K562 (cell line): Measurements from ENCODE around the gene SLC22A4. TPM values are rescaled to one million over a fixed set of nuclear protein-coding genes. Genes with fewer than 3 reads are reported as not detected.

Experiments used
- ARHGAP35 ChIP-seq: fragments of 450-650 bp; IDR thresholded peaks from 2 replicates; pipeline ENCODE4 v1.6.1; 2018; ENCODE audit not compliant: partially characterized antibody
- BDP1 ChIP-seq: IDR thresholded peaks from 3 replicates; pipeline ENCODE4 v1.6.1; 2011; ENCODE audit not compliant: insufficient read length, insufficient read depth
- BHLHE40 ChIP-seq: IDR thresholded peaks from 2 replicates; pipeline ENCODE4 v1.6.1; 2011; ENCODE audit warnings: low read length, improper control_type of control experiment
- DDX20 ChIP-seq: fragments of 450-650 bp; IDR thresholded peaks from 2 replicates; pipeline ENCODE4 v1.6.1; 2016; ENCODE audit warnings: missing genetic modification characterization, low read depth, mild to moderate bottlenecking, missing compliant biosample characterization, moderate library complexity
- GABPB1 ChIP-seq: sonication (generic); formaldehyde crosslinking; IDR thresholded peaks from 2 replicates; pipeline ENCODE4 v1.8.0; 2022; ENCODE audit warnings: mild to moderate bottlenecking, missing genetic modification reagents
- GABPB2 ChIP-seq: fragments of 250-450 bp; sonication (Bioruptor Pico); conservative IDR thresholded peaks from 2 replicates; pipeline ENCODE4 v1.5.1; 2021; ENCODE audit warnings: mild to moderate bottlenecking
- HDAC2 ChIP-seq: fragments of 450-650 bp; IDR thresholded peaks from 2 replicates; pipeline ENCODE4 v1.6.1; 2016; ENCODE audit warnings: mild to moderate bottlenecking
- HINFP ChIP-seq: fragments of 450-650 bp; conservative IDR thresholded peaks from 2 replicates; pipeline ENCODE4 v1.6.1; 2016; ENCODE audit warnings: missing genetic modification characterization, low read depth, mild to moderate bottlenecking, control low read depth, missing compliant biosample characterization
- HMBOX1 ChIP-seq: sonication (generic); IDR thresholded peaks from 2 replicates; pipeline ENCODE4 v1.6.1; 2016
- MTF1 ChIP-seq: fragments of 250-450 bp; sonication (Bioruptor Pico); IDR thresholded peaks from 2 replicates; pipeline ENCODE4 v1.9.0; 2021; ENCODE audit warnings: moderate library complexity, mild to moderate bottlenecking, inconsistent platforms, borderline replicate concordance
- SAP30 ChIP-seq: fragments of 200-600 bp; sonication (generic); IDR thresholded peaks from 2 replicates; pipeline ENCODE4 v1.6.1; 2012; ENCODE audit warnings: borderline replicate concordance, low read depth, mild to moderate bottlenecking, moderate library complexity, low read length, control low read depth, inconsistent platforms; ENCODE audit not compliant: insufficient read depth, poor library complexity, severe bottlenecking
- SMARCA4 ChIP-seq: fragments of 450-650 bp; IDR thresholded peaks from 2 replicates; pipeline ENCODE4 v1.6.1; 2016
- SNRNP70 ChIP-seq: fragments of 200-400 bp; formaldehyde crosslinking; optimal IDR thresholded peaks from 2 replicates; pipeline ENCODE3; 2017; ENCODE audit warnings: low read depth, low read length
- SRSF1 ChIP-seq: fragments of 200-400 bp; formaldehyde crosslinking; IDR thresholded peaks from 2 replicates; pipeline ENCODE4 v1.6.1; 2017; ENCODE audit warnings: mild to moderate bottlenecking, low read depth, low read length, moderate library complexity
- ZHX1 ChIP-seq: fragments of 150-350 bp; conservative IDR thresholded peaks from 2 replicates; pipeline ENCODE4 v1.6.1; 2014; ENCODE audit warnings: low read length
- ZNF184 ChIP-seq: sonication (generic); formaldehyde crosslinking; IDR thresholded peaks from 2 replicates; pipeline ENCODE4 v1.5.0; 2020; ENCODE audit warnings: missing genetic modification reagents
- ZNF609 ChIP-seq: sonication (generic); formaldehyde crosslinking; IDR thresholded peaks from 2 replicates; pipeline ENCODE4 v1.8.1; 2023; ENCODE audit warnings: missing genetic modification reagents, mild to moderate bottlenecking, borderline replicate concordance
- polyA plus RNA-seq, 8 experiments: library from polyadenylated mRNA; depleted of rRNA in 4 of 8; stranded (reverse) in 5 of 8; unstranded in 3 of 8; fragments of >200 nt; fragmentation: Nextera tagmentation in 2 of 8; fragmentation: Illumina TruSeq in 1 of 8; extraction: Ambion mirVana in 2 of 8; extraction: Trizol in 1 of 8; gene quantifications; 2 replicates each; pipeline versions ENCODE4 v1.2.1 to v1.2.3, GENCODE V29; 2011 to 2014; ENCODE audit warnings: inconsistent platforms in 1 of 8, missing spikeins in 1 of 8
- total RNA-seq, 7 experiments: library from RNA; depleted of rRNA in 6 of 7; stranded (reverse); fragments of >200 nt in 6 of 7; fragmentation: Illumina TruSeq in 2 of 7; extraction: Trizol in 2 of 7; gene quantifications; 2 replicates each; pipeline versions ENCODE4 v1.2.1 to v1.2.3, GENCODE V29; 2011 to 2021; ENCODE audit warnings: low replicate concordance in 1 of 7

SLC22A4 gene
- total and polyA plus RNA-seq, 9 of the 15 experiments (the other 6 are each of a cell fraction or from before 2014, with no cell fraction given), result 2.7 to 9.5 (median 6.2) TPM

- TF ChIP-seq ZNF609 (peak; percentile 97), HINFP (tag) (no peak), HMBOX1 (no peak), SNRNP70 (no peak), MTF1 (0 out of 2 replicates have a peak, but pooled peaks have one; percentile 13), ZHX1 (no peak; the same call in 1 of the 2 replicates), GABPB2 (CRISPR knock-in tag) (0 out of 2 replicates have a peak, but pooled peaks have one; percentile 27), SMARCA4 (peak; percentile 62), SAP30 (no peak), BDP1 (no peak), HDAC2 (no peak; the same call in 1 of the 2 replicates), GABPB1 (CRISPR knock-in tag) (peak; percentile 57; the same call in 1 of the 2 replicates), BHLHE40 (peak; percentile 65), DDX20 (tag) (no peak), ARHGAP35 (no peak), SRSF1 (no peak), ZNF184 (CRISPR knock-in tag) (no peak)
Measured at GRCh38 chr5:132293066-132293991, 865 bp upstream of the SLC22A4 start (continued).
